Measurements from ENCODE around the gene LRRC71.

LRRC71 gene

DNA sequence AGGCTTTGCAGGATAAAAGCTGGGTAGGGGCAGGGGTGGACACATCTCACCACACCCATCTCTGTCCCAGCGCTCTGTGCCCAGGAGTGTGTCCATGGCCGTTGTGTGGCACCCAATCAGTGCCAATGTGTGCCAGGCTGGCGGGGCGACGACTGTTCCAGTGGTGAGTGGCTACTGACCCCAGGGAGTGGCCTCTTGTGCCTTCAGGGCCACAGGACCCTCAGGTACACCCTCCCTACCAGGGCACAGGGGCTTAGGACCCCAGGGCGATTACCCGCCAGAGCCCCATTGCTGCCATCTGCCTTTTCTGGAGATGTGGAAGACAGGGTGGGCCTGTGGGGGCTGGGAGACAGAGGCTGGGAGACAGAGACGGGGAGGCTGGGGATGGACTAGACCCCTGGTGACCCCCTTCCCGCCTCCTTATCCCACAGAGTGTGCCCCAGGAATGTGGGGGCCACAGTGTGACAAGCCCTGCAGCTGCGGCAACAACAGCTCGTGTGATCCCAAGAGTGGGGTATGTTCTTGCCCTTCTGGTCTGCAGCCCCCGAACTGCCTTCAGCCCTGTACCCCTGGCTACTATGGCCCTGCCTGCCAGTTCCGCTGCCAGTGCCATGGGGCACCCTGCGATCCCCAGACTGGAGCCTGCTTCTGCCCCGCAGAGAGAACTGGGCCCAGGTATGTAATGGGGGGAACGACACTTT lies 14.1 kb upstream of the LRRC71 start:
- Histone ChIP-seq H3K9me3 (ENCODE audit: control insufficient read depth, low read length) (peaks cover 6% of the 10 kb centered on the region), H3K27ac (ENCODE audit: low read depth, low read length, severe bottlenecking) (no peak overlapping the region), H3K4me1 (ENCODE audit: control insufficient read depth, insufficient read depth, low read length, poor library complexity, severe bottlenecking) (peaks cover 20% of the 10 kb centered on the region), H3K36me3 (ENCODE audit: control insufficient read depth, insufficient read depth, low read length) (peaks cover 64% of the 10 kb centered on the region), H3K4me3 (ENCODE audit: extremely low read depth, insufficient read depth, low read length, poor library complexity, severe bottlenecking) (no peak overlapping the region)
- WGBS, 2 experiments (ENCODE audit: insufficient coverage in 2 of 2), result 97 to 98% methylated on average over 12 of the region's 16 CpGs

DNA sequence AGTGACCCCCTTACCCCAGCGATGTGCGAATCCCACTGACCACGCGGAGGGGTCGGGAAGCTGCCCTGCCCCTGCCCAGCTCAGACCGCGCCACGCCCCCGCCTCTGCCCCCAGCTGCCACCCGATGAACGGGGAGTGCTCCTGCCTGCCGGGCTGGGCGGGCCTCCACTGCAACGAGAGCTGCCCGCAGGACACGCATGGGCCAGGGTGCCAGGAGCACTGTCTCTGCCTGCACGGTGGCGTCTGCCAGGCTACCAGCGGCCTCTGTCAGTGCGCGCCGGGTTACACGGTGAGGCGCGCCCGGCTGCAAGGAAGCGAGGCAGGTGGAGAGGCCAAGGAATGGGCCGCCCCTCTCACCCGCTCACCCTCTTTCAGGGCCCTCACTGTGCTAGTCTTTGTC lies 11.9 kb upstream of the LRRC71 start:
- WGBS, 2 experiments (ENCODE audit: insufficient coverage in 2 of 2), result 93 to 95% methylated on average over 17 to 29 of the region's 29 CpGs
- H3K4me3 ChIP-seq (ENCODE audit: extremely low read depth, insufficient read depth, low read length, poor library complexity, severe bottlenecking), result no peak overlapping the region
- peaks cover 85% of the 10 kb centered on the region for H3K36me3 ChIP-seq (ENCODE audit: control insufficient read depth, insufficient read depth, low read length)
- H3K4me1 ChIP-seq (ENCODE audit: control insufficient read depth, insufficient read depth, low read length, poor library complexity, severe bottlenecking), result peaks cover 22% of the 10 kb centered on the region
- no peak overlapping the region for H3K27ac ChIP-seq (ENCODE audit: low read depth, low read length, severe bottlenecking)
- peaks cover 6% of the 10 kb centered on the region for H3K9me3 ChIP-seq (ENCODE audit: control insufficient read depth, low read length)

DNA sequence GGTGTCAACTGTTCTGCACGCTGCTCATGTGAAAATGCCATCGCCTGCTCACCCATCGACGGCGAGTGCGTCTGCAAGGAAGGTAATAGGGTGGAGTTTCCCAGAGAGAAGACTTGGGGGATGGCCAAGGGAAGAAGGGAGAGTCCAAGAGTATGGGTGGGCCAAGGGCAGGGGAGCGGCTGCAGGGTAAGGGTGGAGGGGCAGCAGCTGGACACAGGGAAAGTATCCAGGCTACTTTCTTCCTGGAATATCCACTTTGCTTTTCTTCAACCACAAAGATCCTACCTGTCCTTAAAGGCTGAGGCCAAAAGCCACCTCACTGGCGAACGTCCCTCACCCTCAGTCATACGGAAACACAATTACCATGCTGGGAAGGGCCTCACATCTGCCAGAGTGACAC lies 11.5 kb upstream of the LRRC71 start:
- H3K9me3 ChIP-seq (ENCODE audit: control insufficient read depth, low read length), result peaks cover 6% of the 10 kb centered on the region
- H3K27ac ChIP-seq (ENCODE audit: low read depth, low read length, severe bottlenecking), result no peak overlapping the region
- peaks cover 27% of the 10 kb centered on the region for H3K4me1 ChIP-seq (ENCODE audit: control insufficient read depth, insufficient read depth, low read length, poor library complexity, severe bottlenecking)
- WGBS, 2 experiments (ENCODE audit: insufficient coverage in 2 of 2), result 89 to 96% methylated on average over 9 to 10 of the region's 10 CpGs
- H3K4me3 ChIP-seq (ENCODE audit: extremely low read depth, insufficient read depth, low read length, poor library complexity, severe bottlenecking), result no peak overlapping the region
- H3K36me3 ChIP-seq (ENCODE audit: control insufficient read depth, insufficient read depth, low read length), result peaks cover 86% of the 10 kb centered on the region

DNA sequence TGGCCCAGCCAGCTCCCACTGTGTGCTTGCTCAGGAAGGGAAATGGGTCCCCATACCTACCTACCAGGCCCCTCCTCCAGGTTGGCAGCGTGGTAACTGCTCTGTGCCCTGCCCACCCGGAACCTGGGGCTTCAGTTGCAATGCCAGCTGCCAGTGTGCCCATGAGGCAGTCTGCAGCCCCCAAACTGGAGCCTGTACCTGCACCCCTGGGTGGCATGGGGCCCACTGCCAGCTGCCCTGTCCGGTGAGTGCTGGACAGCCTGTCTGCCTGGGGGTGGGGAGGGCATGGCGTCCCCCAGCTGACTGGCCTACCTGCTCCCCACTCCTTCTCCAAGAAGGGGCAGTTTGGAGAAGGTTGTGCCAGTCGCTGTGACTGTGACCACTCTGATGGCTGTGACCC lies 10.8 kb upstream of the LRRC71 start:
- H3K9me3 ChIP-seq (ENCODE audit: control insufficient read depth, low read length), result peaks cover 6% of the 10 kb centered on the region
- H3K4me3 ChIP-seq (ENCODE audit: extremely low read depth, insufficient read depth, low read length, poor library complexity, severe bottlenecking), result no peak overlapping the region
- H3K4me1 ChIP-seq (ENCODE audit: control insufficient read depth, insufficient read depth, low read length, poor library complexity, severe bottlenecking), result peaks cover 34% of the 10 kb centered on the region
- peaks cover 87% of the 10 kb centered on the region for H3K36me3 ChIP-seq (ENCODE audit: control insufficient read depth, insufficient read depth, low read length)
- H3K27ac ChIP-seq (ENCODE audit: low read depth, low read length, severe bottlenecking), result no peak overlapping the region
- 59 to 73% methylated on average over 3 to 4 of the region's 5 CpGs for WGBS, 2 experiments (ENCODE audit: insufficient coverage in 2 of 2)

DNA sequence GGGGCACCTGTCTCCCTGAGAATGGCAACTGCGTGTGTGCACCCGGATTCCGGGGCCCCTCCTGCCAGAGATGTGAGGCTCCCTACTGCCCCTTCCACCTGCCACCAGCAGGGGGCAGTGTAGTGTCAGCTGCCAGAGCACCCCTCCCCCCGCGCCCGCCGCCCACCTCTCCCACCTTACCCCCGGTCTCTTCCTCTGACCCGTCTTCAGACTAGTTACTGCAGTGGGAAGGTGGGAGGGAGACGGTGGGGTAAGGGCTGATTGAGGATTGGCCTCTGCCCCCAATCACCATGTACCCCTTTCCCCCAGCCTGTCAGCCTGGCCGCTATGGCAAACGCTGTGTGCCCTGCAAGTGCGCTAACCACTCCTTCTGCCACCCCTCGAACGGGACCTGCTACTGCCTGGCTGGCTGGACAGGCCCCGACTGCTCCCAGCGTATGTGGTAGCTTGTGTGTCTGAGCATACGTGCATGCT lies 10.1 kb upstream of the LRRC71 start:
- 42 to 47% methylated on average over 10 of the region's 18 CpGs for WGBS, 2 experiments (ENCODE audit: insufficient coverage in 2 of 2)
- peaks cover 89% of the 10 kb centered on the region for H3K36me3 ChIP-seq (ENCODE audit: control insufficient read depth, insufficient read depth, low read length)
- peaks cover 36% of the 10 kb centered on the region for H3K4me1 ChIP-seq (ENCODE audit: control insufficient read depth, insufficient read depth, low read length, poor library complexity, severe bottlenecking)
- no peak overlapping the region for H3K4me3 ChIP-seq (ENCODE audit: extremely low read depth, insufficient read depth, low read length, poor library complexity, severe bottlenecking)
- H3K9me3 ChIP-seq (ENCODE audit: control insufficient read depth, low read length), result peaks cover 6% of the 10 kb centered on the region
- H3K27ac ChIP-seq (ENCODE audit: low read depth, low read length, severe bottlenecking), result no peak overlapping the region

DNA sequence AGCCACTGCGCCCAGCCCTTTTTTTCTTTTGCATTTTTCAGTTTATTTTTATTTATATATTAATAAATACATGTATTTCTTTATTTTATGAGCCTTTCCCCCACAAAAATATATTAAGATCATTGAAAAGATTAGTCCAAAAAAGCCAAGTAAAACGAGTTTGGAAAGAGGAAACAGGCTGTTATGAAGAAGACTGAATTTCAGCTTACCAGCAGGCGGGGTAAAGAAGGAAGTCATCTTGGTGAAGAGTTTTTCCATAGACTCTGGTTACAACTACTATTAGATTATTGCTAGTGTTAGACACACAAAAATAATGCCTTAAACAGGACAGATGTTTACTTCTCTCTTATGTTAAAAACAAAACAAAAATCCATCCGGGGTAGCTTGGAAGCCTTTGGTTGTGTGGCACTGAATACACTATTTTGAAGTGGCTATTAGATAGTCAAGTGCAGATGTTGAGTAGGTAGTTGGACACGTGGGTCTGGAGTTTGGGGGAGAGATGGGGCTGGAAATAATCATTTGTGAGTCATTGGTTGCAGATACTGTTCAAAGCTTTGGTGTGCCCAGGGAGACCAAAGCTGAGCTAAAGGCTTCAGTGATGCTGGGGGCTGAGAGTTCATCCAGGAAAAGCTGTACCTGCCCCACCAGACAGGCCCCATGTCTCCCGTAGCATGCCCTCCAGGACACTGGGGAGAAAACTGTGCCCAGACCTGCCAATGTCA lies 8.7 kb upstream of the LRRC71 start:
- Histone ChIP-seq H3K27ac (ENCODE audit: low read depth, low read length, severe bottlenecking) (no peak overlapping the region), H3K36me3 (ENCODE audit: control insufficient read depth, insufficient read depth, low read length) (peaks cover 89% of the 10 kb centered on the region), H3K4me1 (ENCODE audit: control insufficient read depth, insufficient read depth, low read length, poor library complexity, severe bottlenecking) (peaks cover 33% of the 10 kb centered on the region), H3K4me3 (ENCODE audit: extremely low read depth, insufficient read depth, low read length, poor library complexity, severe bottlenecking) (no peak overlapping the region), H3K9me3 (ENCODE audit: control insufficient read depth, low read length) (no peaks in the 10 kb centered on the region)
- 92 to 93% methylated on average over 3 of the region's 6 CpGs for WGBS, 2 experiments (ENCODE audit: insufficient coverage in 2 of 2)

DNA sequence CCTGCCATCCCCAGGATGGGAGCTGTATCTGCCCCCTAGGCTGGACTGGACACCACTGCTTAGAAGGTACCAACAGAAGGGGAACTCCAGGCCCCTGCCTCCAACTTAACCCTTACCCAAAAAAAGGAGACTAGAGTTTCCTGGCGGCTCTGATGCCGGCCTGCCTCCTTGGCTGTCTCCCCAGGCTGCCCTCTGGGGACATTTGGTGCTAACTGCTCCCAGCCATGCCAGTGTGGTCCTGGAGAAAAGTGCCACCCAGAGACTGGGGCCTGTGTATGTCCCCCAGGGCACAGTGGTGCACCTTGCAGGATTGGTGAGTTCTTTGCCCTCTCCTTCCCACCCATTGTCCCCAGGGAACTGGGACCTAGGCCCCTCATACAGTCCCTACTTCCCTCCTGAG lies 8.1 kb upstream of the LRRC71 start:
- no peak overlapping the region for H3K27ac ChIP-seq (ENCODE audit: low read depth, low read length, severe bottlenecking)
- H3K4me3 ChIP-seq (ENCODE audit: extremely low read depth, insufficient read depth, low read length, poor library complexity, severe bottlenecking), result no peak overlapping the region
- H3K4me1 ChIP-seq (ENCODE audit: control insufficient read depth, insufficient read depth, low read length, poor library complexity, severe bottlenecking), result peaks cover 27% of the 10 kb centered on the region
- WGBS, 2 experiments (ENCODE audit: insufficient coverage in 2 of 2), result 90 to 91% methylated on average over 2 of the region's 2 CpGs
- H3K36me3 ChIP-seq (ENCODE audit: control insufficient read depth, insufficient read depth, low read length), result peaks cover 89% of the 10 kb centered on the region
- no peaks in the 10 kb centered on the region for H3K9me3 ChIP-seq (ENCODE audit: control insufficient read depth, low read length)

DNA sequence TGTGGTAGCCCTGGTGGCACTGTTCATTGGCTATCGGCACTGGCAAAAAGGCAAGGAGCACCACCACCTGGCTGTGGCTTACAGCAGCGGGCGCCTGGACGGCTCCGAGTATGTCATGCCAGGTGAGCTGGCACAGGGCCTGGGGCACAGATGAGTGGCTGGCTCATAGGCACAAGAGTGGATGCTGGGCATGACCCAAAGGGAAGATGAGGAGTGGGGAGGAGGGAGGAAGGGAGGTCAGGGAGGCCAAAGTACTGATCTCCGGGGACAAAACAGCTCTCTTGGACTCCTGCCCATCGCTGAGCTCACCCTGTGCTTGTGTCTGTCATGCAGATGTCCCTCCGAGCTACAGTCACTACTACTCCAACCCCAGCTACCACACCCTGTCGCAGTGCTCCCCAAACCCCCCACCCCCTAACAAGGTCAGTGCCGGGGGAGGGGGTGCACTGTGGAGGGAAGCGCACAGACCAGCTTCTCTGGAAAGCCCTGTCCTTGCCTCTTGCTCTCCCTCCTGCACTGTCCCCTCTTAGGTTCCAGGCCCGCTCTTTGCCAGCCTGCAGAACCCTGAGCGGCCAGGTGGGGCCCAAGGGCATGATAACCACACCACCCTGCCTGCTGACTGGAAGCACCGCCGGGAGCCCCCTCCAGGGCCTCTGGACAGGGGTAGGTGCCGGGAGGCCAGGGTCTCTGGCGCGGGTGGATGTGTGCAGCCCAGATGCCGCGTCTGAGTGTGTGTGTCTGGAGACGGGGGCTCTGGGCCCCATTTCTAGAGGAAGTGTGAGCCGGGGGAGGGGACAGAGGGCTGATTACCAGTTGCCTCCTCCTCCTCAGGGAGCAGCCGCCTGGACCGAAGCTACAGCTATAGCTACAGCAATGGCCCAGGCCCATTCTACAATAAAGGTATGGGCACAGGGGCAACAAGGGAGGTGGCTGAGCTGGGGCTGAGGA lies 7.3 kb upstream of the LRRC71 start:
- no peaks in the 10 kb centered on the region for H3K9me3 ChIP-seq (ENCODE audit: control insufficient read depth, low read length)
- H3K27ac ChIP-seq (ENCODE audit: low read depth, low read length, severe bottlenecking), result no peak overlapping the region
- peaks cover 90% of the 10 kb centered on the region for H3K36me3 ChIP-seq (ENCODE audit: control insufficient read depth, insufficient read depth, low read length)
- 82 to 91% methylated on average over 11 to 16 of the region's 24 CpGs for WGBS, 2 experiments (ENCODE audit: insufficient coverage in 2 of 2)
- H3K4me3 ChIP-seq (ENCODE audit: extremely low read depth, insufficient read depth, low read length, poor library complexity, severe bottlenecking), result no peak overlapping the region
- H3K4me1 ChIP-seq (ENCODE audit: control insufficient read depth, insufficient read depth, low read length, poor library complexity, severe bottlenecking), result peaks cover 23% of the 10 kb centered on the region

DNA sequence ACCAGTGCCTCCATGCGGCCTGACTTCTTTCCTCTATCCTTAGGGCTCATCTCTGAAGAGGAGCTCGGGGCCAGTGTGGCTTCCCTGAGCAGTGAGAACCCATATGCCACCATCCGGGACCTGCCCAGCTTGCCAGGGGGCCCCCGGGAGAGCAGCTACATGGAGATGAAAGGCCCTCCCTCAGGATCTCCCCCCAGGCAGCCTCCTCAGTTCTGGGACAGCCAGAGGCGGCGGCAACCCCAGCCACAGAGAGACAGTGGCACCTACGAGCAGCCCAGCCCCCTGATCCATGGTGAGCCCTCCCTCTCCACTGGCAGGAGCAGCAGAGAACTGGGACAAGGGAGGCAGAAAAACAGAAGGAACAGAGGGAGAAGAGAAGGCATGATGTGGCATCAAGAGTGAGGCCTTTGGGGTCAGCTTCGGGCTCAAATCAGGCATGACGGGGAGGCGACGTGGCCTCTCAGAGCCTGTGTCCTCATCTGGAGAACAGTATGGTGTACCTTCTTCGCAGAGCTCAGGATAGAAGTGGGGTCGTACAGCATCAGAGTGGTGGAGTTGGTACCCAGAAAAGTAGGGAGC lies 6.5 kb upstream of the LRRC71 start:
- WGBS, 2 experiments (ENCODE audit: insufficient coverage in 2 of 2), result 85 to 93% methylated on average over 8 to 9 of the region's 13 CpGs

DNA sequence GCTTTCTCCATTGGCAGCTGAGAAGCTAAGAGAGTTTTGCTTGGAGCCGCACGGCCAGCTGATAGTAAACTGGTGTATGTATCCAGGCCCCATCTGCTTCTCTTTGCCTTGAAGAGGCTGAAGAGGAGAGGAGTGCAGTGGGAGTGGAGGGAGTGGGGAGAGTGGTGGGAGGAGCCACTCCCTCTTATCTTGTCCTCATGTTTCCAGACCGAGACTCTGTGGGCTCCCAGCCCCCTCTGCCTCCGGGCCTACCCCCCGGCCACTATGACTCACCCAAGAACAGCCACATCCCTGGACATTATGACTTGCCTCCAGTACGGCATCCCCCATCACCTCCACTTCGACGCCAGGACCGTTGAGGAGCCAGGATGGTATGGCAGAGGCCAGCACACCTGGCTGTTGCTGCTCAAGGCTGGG lies 6.0 kb upstream of the LRRC71 start:
- Histone ChIP-seq H3K4me1 (ENCODE audit: control insufficient read depth, insufficient read depth, low read length, poor library complexity, severe bottlenecking) (peaks cover 23% of the 10 kb centered on the region), H3K36me3 (ENCODE audit: control insufficient read depth, insufficient read depth, low read length) (peaks cover 81% of the 10 kb centered on the region), H3K27ac (ENCODE audit: low read depth, low read length, severe bottlenecking) (no peak overlapping the region), H3K9me3 (ENCODE audit: control insufficient read depth, low read length) (no peaks in the 10 kb centered on the region), H3K4me3 (ENCODE audit: extremely low read depth, insufficient read depth, low read length, poor library complexity, severe bottlenecking) (no peak overlapping the region)
- WGBS, 2 experiments (ENCODE audit: insufficient coverage in 2 of 2), result 68 to 81% methylated on average over 7 to 8 of the region's 9 CpGs

More for the DNA sequence above, 6.5 kb upstream of the LRRC71 start:
- no peak overlapping the region for H3K27ac ChIP-seq (ENCODE audit: low read depth, low read length, severe bottlenecking)
- no peaks in the 10 kb centered on the region for H3K9me3 ChIP-seq (ENCODE audit: control insufficient read depth, low read length)
- H3K36me3 ChIP-seq (ENCODE audit: control insufficient read depth, insufficient read depth, low read length), result peaks cover 87% of the 10 kb centered on the region
- no peak overlapping the region for H3K4me3 ChIP-seq (ENCODE audit: extremely low read depth, insufficient read depth, low read length, poor library complexity, severe bottlenecking)
- H3K4me1 ChIP-seq (ENCODE audit: control insufficient read depth, insufficient read depth, low read length, poor library complexity, severe bottlenecking), result peaks cover 23% of the 10 kb centered on the region
